K562 (cell line): ENCODE results near the gene ELMO1. TPM values are rescaled to one million over a fixed set of nuclear protein-coding genes. Genes with fewer than 3 reads are reported as not detected.

Experiments
- ELF4 ChIP-seq: fragments of 450-650 bp; formaldehyde crosslinking; IDR thresholded peaks from 2 replicates; pipeline ENCODE4 v1.4.0; 2022; ENCODE audit warnings: missing genetic modification characterization
- FOXK2 ChIP-seq, 2 experiments: fragments of 450-650 bp; IDR thresholded peaks in 1 of 2; conservative IDR thresholded peaks in 1 of 2; 2 replicates each; pipeline ENCODE4 v1.6.1; 2016; ENCODE audit warnings: low read depth in 2 of 2, mild to moderate bottlenecking in 1 of 2
- KAT2B ChIP-seq: IDR thresholded peaks from one replicate; pipeline ENCODE4 v1.6.1; 2012; ENCODE audit warnings: low read depth, mild to moderate bottlenecking, control low read depth, inconsistent platforms, low read length, moderate library complexity
- MCM7 ChIP-seq, 2 experiments: fragments of 450-650 bp; IDR thresholded peaks; 2 replicates each; pipeline ENCODE4 v1.6.1; 2016 to 2018
- NONO ChIP-seq, 2 experiments: fragments of 200-400 bp in 1 of 2; fragments of 450-650 bp in 1 of 2; formaldehyde crosslinking in 1 of 2; IDR thresholded peaks; 2 replicates each; pipeline ENCODE4 v1.6.1; 2017; ENCODE audit warnings: low read depth in 2 of 2, mild to moderate bottlenecking in 2 of 2, moderate library complexity in 2 of 2, low read length in 1 of 2
- NR4A1 ChIP-seq, 2 experiments: fragments of 250-450 bp in 1 of 2; fragments of 450-650 bp in 1 of 2; sonication (Bioruptor Pico) in 1 of 2; IDR thresholded peaks; 2 replicates each; pipeline versions ENCODE4 v1.4.0 to v1.6.1; 2016 to 2020; ENCODE audit warnings: mild to moderate bottlenecking in 2 of 2, missing compliant biosample characterization in 1 of 2, missing genetic modification characterization in 1 of 2, moderate library complexity in 1 of 2
- TCF7 ChIP-seq: sonication (generic); IDR thresholded peaks from 2 replicates; pipeline ENCODE4 v1.6.1; 2016; ENCODE audit warnings: antibody characterized with exemption, borderline replicate concordance
- polyA plus RNA-seq, 8 experiments: library from polyadenylated mRNA; depleted of rRNA in 4 of 8; stranded (reverse) in 5 of 8; unstranded in 3 of 8; fragments of >200 nt; fragmentation: Nextera tagmentation in 2 of 8; fragmentation: Illumina TruSeq in 1 of 8; extraction: Ambion mirVana in 2 of 8; extraction: Trizol in 1 of 8; gene quantifications; 2 replicates each; pipeline versions ENCODE4 v1.2.1 to v1.2.3, GENCODE V29; 2011 to 2014; ENCODE audit warnings: inconsistent platforms in 1 of 8, missing spikeins in 1 of 8
- total RNA-seq, 7 experiments: library from RNA; depleted of rRNA in 6 of 7; stranded (reverse); fragments of >200 nt in 6 of 7; fragmentation: Illumina TruSeq in 2 of 7; extraction: Trizol in 2 of 7; gene quantifications; 2 replicates each; pipeline versions ENCODE4 v1.2.1 to v1.2.3, GENCODE V29; 2011 to 2021; ENCODE audit warnings: low replicate concordance in 1 of 7
- TF ChIP-seq, protein P1 (sequence below), 2 experiments: IDR thresholded peaks in 1 of 2; conservative IDR thresholded peaks in 1 of 2; 2 replicates each; pipeline ENCODE4 v1.6.1; 2016; ENCODE audit warnings: low read depth in 2 of 2, mild to moderate bottlenecking in 1 of 2, missing compliant biosample characterization in 1 of 2, missing genetic modification characterization in 1 of 2, moderate library complexity in 1 of 2
- TF ChIP-seq, protein P2 (sequence below): IDR thresholded peaks from 3 replicates; pipeline ENCODE4 v1.6.1; 2011; ENCODE audit warnings: borderline replicate concordance, mild to moderate bottlenecking, moderate library complexity; ENCODE audit not compliant: insufficient read length; ENCODE audit errors: extremely low read depth

Gene ELMO1
- total and polyA plus RNA-seq, 9 of the 15 experiments (the other 6 are each of a cell fraction or from before 2014, with no cell fraction given) = 0.36 to 7.2 (median 3.6) TPM

DNA sequence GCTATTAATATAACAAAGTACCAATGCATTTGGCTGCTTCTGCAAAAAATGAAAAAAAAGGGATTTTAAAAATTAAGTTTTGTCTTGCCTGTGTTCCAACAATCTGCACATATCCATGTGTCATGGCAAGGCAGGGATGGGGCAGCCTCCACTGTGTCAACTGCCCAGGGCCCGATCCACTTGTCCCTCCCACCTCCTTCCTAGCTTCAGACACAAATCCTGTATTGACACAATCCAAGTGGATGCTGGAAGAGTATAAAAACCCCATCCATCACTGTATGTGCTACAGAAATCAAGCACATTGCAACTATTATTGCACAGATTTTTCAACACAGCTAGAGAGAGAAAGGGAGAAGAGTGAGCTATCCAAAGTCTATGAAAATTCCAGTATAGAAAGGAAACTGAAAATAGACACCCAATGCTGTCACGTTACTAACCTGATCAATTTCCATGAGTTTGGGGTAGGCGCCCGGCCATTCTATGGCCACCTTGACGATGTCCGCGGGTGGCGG lies 106.4 kb downstream of the ELMO1 start (continued):
- TF ChIP-seq, protein P1, sequence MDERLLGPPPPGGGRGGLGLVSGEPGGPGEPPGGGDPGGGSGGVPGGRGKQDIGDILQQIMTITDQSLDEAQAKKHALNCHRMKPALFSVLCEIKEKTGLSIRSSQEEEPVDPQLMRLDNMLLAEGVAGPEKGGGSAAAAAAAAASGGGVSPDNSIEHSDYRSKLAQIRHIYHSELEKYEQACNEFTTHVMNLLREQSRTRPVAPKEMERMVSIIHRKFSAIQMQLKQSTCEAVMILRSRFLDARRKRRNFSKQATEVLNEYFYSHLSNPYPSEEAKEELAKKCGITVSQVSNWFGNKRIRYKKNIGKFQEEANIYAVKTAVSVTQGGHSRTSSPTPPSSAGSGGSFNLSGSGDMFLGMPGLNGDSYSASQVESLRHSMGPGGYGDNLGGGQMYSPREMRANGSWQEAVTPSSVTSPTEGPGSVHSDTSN (CRISPR knock-in tag; IDR thresholded peaks at IDR 0.05; ENCODE audit: low read depth) = no peak
- TF ChIP-seq, protein P1 (tag; conservative IDR thresholded peaks at IDR 0.05; ENCODE audit: low read depth) = no peak
- TF ChIP-seq NONO (IDR thresholded peaks at IDR 0.05; ENCODE audit: low read depth in 2 of 2, low read length in 1 of 2) (no peak), KAT2B (no peak), ELF4 (CRISPR knock-in tag) (no peak), FOXK2 (conservative IDR thresholded peaks at IDR 0.05 in 1 of 2, IDR thresholded peaks at IDR 0.05 in 1 of 2; ENCODE audit: low read depth in 2 of 2) (no peak), NR4A1 (CRISPR knock-in tag; IDR thresholded peaks at IDR 0.05) (no peak), NR4A1 (tag; IDR thresholded peaks at IDR 0.05) (no peak), TCF7 (no peak), MCM7 (IDR thresholded peaks at IDR 0.05) (no peak)
- TF ChIP-seq, protein P2, sequence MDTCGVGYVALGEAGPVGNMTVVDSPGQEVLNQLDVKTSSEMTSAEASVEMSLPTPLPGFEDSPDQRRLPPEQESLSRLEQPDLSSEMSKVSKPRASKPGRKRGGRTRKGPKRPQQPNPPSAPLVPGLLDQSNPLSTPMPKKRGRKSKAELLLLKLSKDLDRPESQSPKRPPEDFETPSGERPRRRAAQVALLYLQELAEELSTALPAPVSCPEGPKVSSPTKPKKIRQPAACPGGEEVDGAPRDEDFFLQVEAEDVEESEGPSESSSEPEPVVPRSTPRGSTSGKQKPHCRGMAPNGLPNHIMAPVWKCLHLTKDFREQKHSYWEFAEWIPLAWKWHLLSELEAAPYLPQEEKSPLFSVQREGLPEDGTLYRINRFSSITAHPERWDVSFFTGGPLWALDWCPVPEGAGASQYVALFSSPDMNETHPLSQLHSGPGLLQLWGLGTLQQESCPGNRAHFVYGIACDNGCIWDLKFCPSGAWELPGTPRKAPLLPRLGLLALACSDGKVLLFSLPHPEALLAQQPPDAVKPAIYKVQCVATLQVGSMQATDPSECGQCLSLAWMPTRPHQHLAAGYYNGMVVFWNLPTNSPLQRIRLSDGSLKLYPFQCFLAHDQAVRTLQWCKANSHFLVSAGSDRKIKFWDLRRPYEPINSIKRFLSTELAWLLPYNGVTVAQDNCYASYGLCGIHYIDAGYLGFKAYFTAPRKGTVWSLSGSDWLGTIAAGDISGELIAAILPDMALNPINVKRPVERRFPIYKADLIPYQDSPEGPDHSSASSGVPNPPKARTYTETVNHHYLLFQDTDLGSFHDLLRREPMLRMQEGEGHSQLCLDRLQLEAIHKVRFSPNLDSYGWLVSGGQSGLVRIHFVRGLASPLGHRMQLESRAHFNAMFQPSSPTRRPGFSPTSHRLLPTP = no peak
